ENCODE results near the gene TMCC2. TPM values are rescaled to one million over a fixed set of nuclear protein-coding genes. Genes with fewer than 3 reads are reported as not detected.
A peak's percentile ranks its signal among the peaks of the same experiment; 100 is the strongest.

Gene TMCC2
- total RNA-seq, 1 experiment from 2014 or later, result 2.7 TPM

DNA sequence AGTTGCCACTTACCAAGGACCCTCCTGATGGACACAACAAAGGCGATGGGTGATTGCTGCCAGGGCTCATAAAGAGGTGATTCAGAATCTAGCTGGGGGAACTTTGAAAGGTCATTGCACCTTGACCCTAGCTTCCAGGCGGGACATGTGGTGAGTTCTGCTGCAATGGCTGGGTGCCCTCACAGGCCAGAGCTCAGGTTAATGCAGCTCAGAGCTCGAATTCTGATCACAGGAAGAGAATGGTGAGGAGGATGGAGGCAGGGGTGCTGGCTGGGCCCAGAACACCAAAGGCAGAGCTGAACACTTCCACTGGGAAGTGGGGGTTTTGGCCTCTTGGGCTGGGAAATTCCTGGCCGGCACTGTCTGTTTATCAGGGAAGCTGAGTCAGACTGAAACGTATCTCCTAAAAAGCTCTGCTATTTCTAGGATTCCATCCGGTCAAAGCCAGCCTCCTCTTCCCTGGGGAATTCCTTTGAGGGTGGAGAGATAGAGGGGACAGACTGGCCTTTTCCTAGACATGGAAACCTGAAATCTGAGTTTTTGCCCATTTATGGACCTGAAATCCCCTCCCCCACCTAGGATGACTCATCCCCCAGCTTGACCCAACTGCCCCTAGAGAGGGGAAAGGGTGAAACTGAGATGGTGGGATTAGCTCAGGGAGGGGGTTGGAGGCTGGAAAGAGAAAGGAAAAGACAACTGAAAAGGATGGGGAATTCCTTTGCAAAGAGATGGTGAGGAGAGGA is 66.6 kb downstream of the TMCC2 start (continued):
- TF ChIP-seq YY1 (IDR thresholded peaks at IDR 0.05; ENCODE audit: extremely low read depth, insufficient replicate concordance, low read depth, low read length), result peak; percentile 6
- TF ChIP-seq SIN3A (IDR thresholded peaks at IDR 0.05; ENCODE audit: low read depth), result no peak
- no peak for TF ChIP-seq EZH2 (IDR thresholded peaks at IDR 0.05)
- peak; percentile 48; the same call in 1 of the 2 replicates for TF ChIP-seq SP1 (IDR thresholded peaks at IDR 0.05; ENCODE audit: low read depth)

DNA sequence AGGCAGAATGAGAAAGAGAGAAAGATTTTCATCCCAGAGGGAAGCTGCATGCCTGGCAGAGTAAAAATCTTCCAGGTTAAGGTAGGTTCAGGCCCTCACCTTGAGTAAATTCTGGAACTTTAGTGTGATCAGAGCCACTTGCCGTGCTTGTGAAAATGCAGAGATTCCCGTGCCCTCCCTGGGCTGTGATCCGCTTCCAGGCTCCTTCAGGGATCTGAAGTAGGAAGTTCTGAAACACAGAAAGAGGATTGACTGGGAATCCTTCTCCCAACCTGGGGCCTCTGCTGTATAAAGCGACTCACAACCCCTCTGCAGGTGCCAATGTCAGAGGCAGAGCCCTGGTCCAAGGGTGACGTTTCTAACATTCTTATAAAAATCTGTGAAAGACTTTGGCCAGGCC is 67.2 kb downstream of the TMCC2 start:
- no peaks in the 10 kb centered on the region for H3K9me3 ChIP-seq (ENCODE audit: control insufficient read depth in 1 of 2, insufficient read depth in 1 of 2, low read depth in 1 of 2, low read length in 2 of 2)
- CTCF ChIA-PET, result interaction anchor here (1.0 to 1.5 kb wide), 3 partner anchors 10 to 24 kb away, joined by 3 to 6 read pairs (median 4); no protein-coding TSS in a partner anchor
- intact Hi-C loops (cut with micrococcal nuclease), result no loop called here
- POLR2A ChIA-PET, result no interaction called here
- RAD21 ChIA-PET (ENCODE audit: low non-redundant PET in 1 of 2, low total read pairs in 2 of 2, uncharacterized antibody in 2 of 2, unreplicated experiment in 2 of 2), result interaction anchor here in 1 of 2 experiments (0.7 to 0.8 kb wide), 2 partner anchors 21 to 26 kb away, joined by 3 read pairs; no protein-coding TSS in a partner anchor
- H3K4me3 ChIP-seq (replicated peaks in 1 of 2; ENCODE audit: low read depth in 1 of 2, low read length in 2 of 2), result peak overlapping the region in 1 of 2 experiments; percentile 38; a peak in 1 of 4 replicates
- no TSS peak for BruUV-seq (replicated peaks)
- ATAC-seq (no peak), DNase-seq (ENCODE audit: low read depth, low spot score) (no peak)
- peak overlapping the region; percentile 66 for H2AFZ ChIP-seq (ENCODE audit: low read depth, low read length, poor library complexity, severe bottlenecking)
- H3K79me2 ChIP-seq (ENCODE audit: insufficient read depth, low read length), result no peaks in the 10 kb centered on the region
- no peaks in the 10 kb centered on the region for H4K20me1 ChIP-seq (ENCODE audit: insufficient read depth)
- no peak for TF ChIP-seq RAD21 (IDR thresholded peaks at IDR 0.05; ENCODE audit: low read depth)
- no peak for TF ChIP-seq SIN3A (IDR thresholded peaks at IDR 0.05; ENCODE audit: low read depth)
- no peak for TF ChIP-seq POLR2A (IDR thresholded peaks at IDR 0.05; ENCODE audit: borderline replicate concordance, extremely low read depth, insufficient read depth, insufficient read length)
- no peak for TF ChIP-seq FOSL1 (IDR thresholded peaks at IDR 0.05; ENCODE audit: low read depth)
- TF ChIP-seq ELF1 (IDR thresholded peaks at IDR 0.05; ENCODE audit: borderline replicate concordance, low read depth), result no peak
- TF ChIP-seq, protein P1, sequence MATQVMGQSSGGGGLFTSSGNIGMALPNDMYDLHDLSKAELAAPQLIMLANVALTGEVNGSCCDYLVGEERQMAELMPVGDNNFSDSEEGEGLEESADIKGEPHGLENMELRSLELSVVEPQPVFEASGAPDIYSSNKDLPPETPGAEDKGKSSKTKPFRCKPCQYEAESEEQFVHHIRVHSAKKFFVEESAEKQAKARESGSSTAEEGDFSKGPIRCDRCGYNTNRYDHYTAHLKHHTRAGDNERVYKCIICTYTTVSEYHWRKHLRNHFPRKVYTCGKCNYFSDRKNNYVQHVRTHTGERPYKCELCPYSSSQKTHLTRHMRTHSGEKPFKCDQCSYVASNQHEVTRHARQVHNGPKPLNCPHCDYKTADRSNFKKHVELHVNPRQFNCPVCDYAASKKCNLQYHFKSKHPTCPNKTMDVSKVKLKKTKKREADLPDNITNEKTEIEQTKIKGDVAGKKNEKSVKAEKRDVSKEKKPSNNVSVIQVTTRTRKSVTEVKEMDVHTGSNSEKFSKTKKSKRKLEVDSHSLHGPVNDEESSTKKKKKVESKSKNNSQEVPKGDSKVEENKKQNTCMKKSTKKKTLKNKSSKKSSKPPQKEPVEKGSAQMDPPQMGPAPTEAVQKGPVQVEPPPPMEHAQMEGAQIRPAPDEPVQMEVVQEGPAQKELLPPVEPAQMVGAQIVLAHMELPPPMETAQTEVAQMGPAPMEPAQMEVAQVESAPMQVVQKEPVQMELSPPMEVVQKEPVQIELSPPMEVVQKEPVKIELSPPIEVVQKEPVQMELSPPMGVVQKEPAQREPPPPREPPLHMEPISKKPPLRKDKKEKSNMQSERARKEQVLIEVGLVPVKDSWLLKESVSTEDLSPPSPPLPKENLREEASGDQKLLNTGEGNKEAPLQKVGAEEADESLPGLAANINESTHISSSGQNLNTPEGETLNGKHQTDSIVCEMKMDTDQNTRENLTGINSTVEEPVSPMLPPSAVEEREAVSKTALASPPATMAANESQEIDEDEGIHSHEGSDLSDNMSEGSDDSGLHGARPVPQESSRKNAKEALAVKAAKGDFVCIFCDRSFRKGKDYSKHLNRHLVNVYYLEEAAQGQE (IDR thresholded peaks at IDR 0.05; ENCODE audit: low read depth), result no peak
- TF ChIP-seq SRF (IDR thresholded peaks at IDR 0.05; ENCODE audit: low read depth), result no peak
- no peak for TF ChIP-seq POLR2AphosphoS5 (IDR thresholded peaks at IDR 0.05; ENCODE audit: low read depth, low read length)
- no peak for TF ChIP-seq CEBPB (IDR thresholded peaks at IDR 0.05; ENCODE audit: low read depth)
- TF ChIP-seq ZNF274 (IDR thresholded peaks at IDR 0.05; ENCODE audit: low read depth, low read length), result no peak
- no peak for TF ChIP-seq EZH2 (IDR thresholded peaks at IDR 0.05)
- TF ChIP-seq, protein P2, sequence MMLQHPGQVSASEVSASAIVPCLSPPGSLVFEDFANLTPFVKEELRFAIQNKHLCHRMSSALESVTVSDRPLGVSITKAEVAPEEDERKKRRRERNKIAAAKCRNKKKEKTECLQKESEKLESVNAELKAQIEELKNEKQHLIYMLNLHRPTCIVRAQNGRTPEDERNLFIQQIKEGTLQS (IDR thresholded peaks at IDR 0.05), result no peak
- no peak for TF ChIP-seq EZH2phosphoT487 (IDR thresholded peaks at IDR 0.05; ENCODE audit: borderline replicate concordance)
- TF ChIP-seq JUND (IDR thresholded peaks at IDR 0.05), result no peak
- TF ChIP-seq, protein P3, sequence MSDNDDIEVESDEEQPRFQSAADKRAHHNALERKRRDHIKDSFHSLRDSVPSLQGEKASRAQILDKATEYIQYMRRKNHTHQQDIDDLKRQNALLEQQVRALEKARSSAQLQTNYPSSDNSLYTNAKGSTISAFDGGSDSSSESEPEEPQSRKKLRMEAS (IDR thresholded peaks at IDR 0.05), result no peak
- no peak for TF ChIP-seq EGR1 (IDR thresholded peaks at IDR 0.05; ENCODE audit: low read depth)
- no peak for TF ChIP-seq YY1 (IDR thresholded peaks at IDR 0.05; ENCODE audit: extremely low read depth, insufficient replicate concordance, low read depth, low read length)
- no peak for TF ChIP-seq ZFX (IDR thresholded peaks at IDR 0.05)
- TF ChIP-seq, protein P4, sequence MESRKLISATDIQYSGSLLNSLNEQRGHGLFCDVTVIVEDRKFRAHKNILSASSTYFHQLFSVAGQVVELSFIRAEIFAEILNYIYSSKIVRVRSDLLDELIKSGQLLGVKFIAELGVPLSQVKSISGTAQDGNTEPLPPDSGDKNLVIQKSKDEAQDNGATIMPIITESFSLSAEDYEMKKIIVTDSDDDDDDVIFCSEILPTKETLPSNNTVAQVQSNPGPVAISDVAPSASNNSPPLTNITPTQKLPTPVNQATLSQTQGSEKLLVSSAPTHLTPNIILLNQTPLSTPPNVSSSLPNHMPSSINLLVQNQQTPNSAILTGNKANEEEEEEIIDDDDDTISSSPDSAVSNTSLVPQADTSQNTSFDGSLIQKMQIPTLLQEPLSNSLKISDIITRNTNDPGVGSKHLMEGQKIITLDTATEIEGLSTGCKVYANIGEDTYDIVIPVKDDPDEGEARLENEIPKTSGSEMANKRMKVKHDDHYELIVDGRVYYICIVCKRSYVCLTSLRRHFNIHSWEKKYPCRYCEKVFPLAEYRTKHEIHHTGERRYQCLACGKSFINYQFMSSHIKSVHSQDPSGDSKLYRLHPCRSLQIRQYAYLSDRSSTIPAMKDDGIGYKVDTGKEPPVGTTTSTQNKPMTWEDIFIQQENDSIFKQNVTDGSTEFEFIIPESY (IDR thresholded peaks at IDR 0.05; ENCODE audit: extremely low read depth, insufficient replicate concordance, low read length), result no peak
- H3K27me3 ChIP-seq (ENCODE audit: insufficient read depth, low read length), result no peaks in the 10 kb centered on the region
- H3K9ac ChIP-seq (ENCODE audit: low read length), result peak overlapping the region; percentile 51
- H3K36me3 ChIP-seq (ENCODE audit: control insufficient read depth in 1 of 2, insufficient read depth in 2 of 2, low read length in 2 of 2), result no peaks in the 10 kb centered on the region
- no peaks in the 10 kb centered on the region for H3K9me2 ChIP-seq (ENCODE audit: insufficient read depth)
- H3K27ac ChIP-seq (ENCODE audit: low read depth, low read length), result peak overlapping the region; percentile 41
- H3K4me1 ChIP-seq (ENCODE audit: control insufficient read depth in 1 of 2, insufficient read depth in 2 of 2, low read length in 2 of 2), result peaks cover 44 to 80% of the 10 kb centered on the region in 2 experiments
- H3K4me2 ChIP-seq (ENCODE audit: low read length), result peak overlapping the region; percentile 74
